ENCODE results near the gene ACTG1. TPM values are rescaled to one million over a fixed set of nuclear protein-coding genes. Genes with fewer than 3 reads are reported as not detected.

Gene ACTG1
- polyA plus RNA-seq, 1 of the 3 experiments (the other 2 are of a cell fraction): 7,871 TPM

DNA sequence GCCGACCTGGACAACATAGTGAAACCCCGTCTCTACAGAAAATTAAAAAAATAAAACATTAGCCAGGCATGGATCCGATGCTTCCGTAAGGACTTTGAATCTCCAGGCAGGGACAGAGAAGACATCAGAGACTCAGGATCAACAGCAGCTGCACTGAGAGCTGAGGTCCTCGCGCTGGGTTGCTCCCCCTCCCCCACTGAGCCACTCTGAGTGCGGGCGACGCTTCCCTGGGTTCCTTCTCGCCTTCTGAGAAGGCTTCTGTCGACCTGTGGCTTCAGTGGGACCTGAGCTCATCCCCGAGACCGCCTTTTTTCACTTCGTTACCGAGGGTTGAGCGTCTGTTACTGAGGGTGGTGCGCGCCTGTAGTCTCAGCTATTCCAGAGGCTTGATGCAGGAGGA, 20.4 kb downstream of the ACTG1 start:
- Histone ChIP-seq H3K4me3 (ENCODE audit: low read depth in 2 of 2, low read length in 1 of 2) (no peak overlapping the region), H3K9me3 (no peaks in the 10 kb centered on the region), H3K79me2 (ENCODE audit: insufficient read depth) (no peaks in the 10 kb centered on the region), H2AFZ (ENCODE audit: low read depth) (no peak overlapping the region), H4K20me1 (ENCODE audit: insufficient read depth) (no peaks in the 10 kb centered on the region), H3F3A (replicated peaks; ENCODE audit: insufficient read depth) (peaks cover 3% of the 10 kb centered on the region), H3K4me2 (no peak overlapping the region), H3K4me1 (ENCODE audit: control insufficient read depth in 1 of 2, insufficient read depth in 2 of 2, low read depth in 1 of 2, low read length in 1 of 2) (peaks cover 6 to 15% of the 10 kb centered on the region in 2 experiments; a peak in 2 of 4 replicates), H3K27ac (ENCODE audit: low read depth in 2 of 2, low read length in 1 of 2) (no peak overlapping the region), H3K9ac (no peak overlapping the region), H3K27me3 (ENCODE audit: insufficient read depth) (no peaks in the 10 kb centered on the region), H3K36me3 (replicated peaks in 1 of 2; ENCODE audit: control insufficient read depth in 1 of 2, insufficient read depth in 2 of 2, low read length in 1 of 2) (no peaks in the 10 kb centered on the region), H3K9me2 (no peaks in the 10 kb centered on the region)
- 87% methylated on average over 18 of the region's 18 CpGs for WGBS (ENCODE audit: low lambda C conversion rate)
- no peak for TF ChIP-seq ZBTB33 (IDR thresholded peaks at IDR 0.05; ENCODE audit: borderline replicate concordance, low read depth)
- TF ChIP-seq SIN3A (IDR thresholded peaks at IDR 0.05; ENCODE audit: borderline replicate concordance, low read depth, low read length): no peak
- no peak for TF ChIP-seq POLR2AphosphoS5 (IDR thresholded peaks at IDR 0.05; ENCODE audit: low read depth, low read length)
- no peak for TF ChIP-seq ELF1 (IDR thresholded peaks at IDR 0.05)
- TF ChIP-seq YY1 (IDR thresholded peaks at IDR 0.05; ENCODE audit: low read depth): no peak
- no peak for DNase-seq
- POLR2A ChIA-PET: interaction anchor here (1.5 kb wide), 1 partner anchor 16 kb away, joined by 3 read pairs; no protein-coding TSS in a partner anchor
- CTCF ChIA-PET: interaction anchor here (0.6 to 2.5 kb wide), 7 partner anchors 9 to 240 kb away, joined by 3 to 9 read pairs (median 4); no protein-coding TSS in a partner anchor

- DNase-seq: no peak
- Histone ChIP-seq H3K36me3 (replicated peaks in 1 of 2; ENCODE audit: control insufficient read depth in 1 of 2, insufficient read depth in 2 of 2, low read length in 1 of 2) (no peaks in the 10 kb centered on the region), H4K20me1 (ENCODE audit: insufficient read depth) (no peaks in the 10 kb centered on the region), H3K79me2 (ENCODE audit: insufficient read depth) (no peaks in the 10 kb centered on the region), H3F3A (replicated peaks; ENCODE audit: insufficient read depth) (peaks cover 5% of the 10 kb centered on the region), H2AFZ (ENCODE audit: low read depth) (no peak overlapping the region), H3K9me2 (no peaks in the 10 kb centered on the region), H3K9ac (no peak overlapping the region), H3K4me1 (ENCODE audit: control insufficient read depth in 1 of 2, insufficient read depth in 2 of 2, low read depth in 1 of 2, low read length in 1 of 2) (peaks cover 6 to 15% of the 10 kb centered on the region in 2 experiments; a peak in 2 of 4 replicates), H3K27ac (ENCODE audit: low read depth in 2 of 2, low read length in 1 of 2) (no peak overlapping the region), H3K4me3 (ENCODE audit: low read depth in 2 of 2, low read length in 1 of 2) (no peak overlapping the region), H3K4me2 (no peak overlapping the region), H3K9me3 (no peaks in the 10 kb centered on the region), H3K27me3 (ENCODE audit: insufficient read depth) (no peaks in the 10 kb centered on the region)
- TF ChIP-seq ELF1 (IDR thresholded peaks at IDR 0.05): no peak
- WGBS (ENCODE audit: low lambda C conversion rate): 56% methylated on average over 5 of the region's 5 CpGs
- CTCF ChIA-PET: interaction anchor here (0.6 to 2.5 kb wide), 7 partner anchors 8 to 239 kb away, joined by 3 to 9 read pairs (median 4); no protein-coding TSS in a partner anchor
- POLR2A ChIA-PET: interaction anchor here (1.5 kb wide), 1 partner anchor 16 kb away, joined by 3 read pairs; no protein-coding TSS in a partner anchor
These were observed 20.8 kb downstream of the ACTG1 start for GRCh38 chr17:81491761-81492160.

DNA sequence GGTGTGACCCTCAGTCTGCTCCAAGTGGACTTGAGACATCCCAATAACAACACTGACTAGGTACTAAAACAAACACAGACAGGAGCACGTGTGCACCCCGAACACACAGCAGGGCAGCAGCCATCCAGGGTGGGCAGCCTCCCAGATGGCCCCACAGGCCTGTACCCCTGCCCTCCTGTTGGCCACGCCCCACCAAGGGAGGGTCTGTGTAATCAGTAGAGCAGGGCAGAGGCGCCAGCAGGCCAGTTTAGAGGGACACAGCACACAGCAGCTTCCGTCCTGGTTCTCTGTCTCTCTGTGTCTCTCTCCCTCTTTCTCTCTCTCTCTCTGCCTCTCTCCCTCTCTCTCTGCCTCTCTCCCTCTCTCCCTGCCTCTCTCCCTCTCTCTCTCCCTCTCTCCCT, 21.4 kb downstream of the ACTG1 start:
- H3K9me2 ChIP-seq: no peaks in the 10 kb centered on the region
- H3K36me3 ChIP-seq (replicated peaks in 1 of 2; ENCODE audit: control insufficient read depth in 1 of 2, insufficient read depth in 2 of 2, low read length in 1 of 2): no peaks in the 10 kb centered on the region
- H3K4me2 ChIP-seq: no peak overlapping the region
- no peak overlapping the region for H3K9ac ChIP-seq
- ChIA-PET POLR2A (interaction anchor here (1.5 kb wide), 1 partner anchor 17 kb away, joined by 3 read pairs; no protein-coding TSS in a partner anchor), CTCF (interaction anchor here (0.7 to 3.3 kb wide), 6 partner anchors 11 to 238 kb away, joined by 3 to 10 read pairs (median 6); no protein-coding TSS in a partner anchor)
- H3K9me3 ChIP-seq: no peaks in the 10 kb centered on the region
- H3F3A ChIP-seq (replicated peaks; ENCODE audit: insufficient read depth): peaks cover 11% of the 10 kb centered on the region
- H3K4me3 ChIP-seq (ENCODE audit: low read depth in 2 of 2, low read length in 1 of 2): no peak overlapping the region
- H2AFZ ChIP-seq (ENCODE audit: low read depth): no peak overlapping the region
- no peaks in the 10 kb centered on the region for H4K20me1 ChIP-seq (ENCODE audit: insufficient read depth)
- DNase-seq: no peak
- no peaks in the 10 kb centered on the region for H3K27me3 ChIP-seq (ENCODE audit: insufficient read depth)
- 54% methylated on average over 5 of the region's 5 CpGs for WGBS (ENCODE audit: low lambda C conversion rate)
- H3K4me1 ChIP-seq (ENCODE audit: control insufficient read depth in 1 of 2, insufficient read depth in 2 of 2, low read depth in 1 of 2, low read length in 1 of 2): peaks cover 6 to 15% of the 10 kb centered on the region in 2 experiments; a peak in 2 of 4 replicates
- H3K79me2 ChIP-seq (ENCODE audit: insufficient read depth): no peaks in the 10 kb centered on the region
- no peak overlapping the region for H3K27ac ChIP-seq (ENCODE audit: low read depth in 2 of 2, low read length in 1 of 2)
- no peak for TF ChIP-seq SIN3A (IDR thresholded peaks at IDR 0.05; ENCODE audit: borderline replicate concordance, low read depth, low read length)
- no peak for TF ChIP-seq RAD21 (IDR thresholded peaks at IDR 0.05; ENCODE audit: low read length)
- TF ChIP-seq, protein P1, sequence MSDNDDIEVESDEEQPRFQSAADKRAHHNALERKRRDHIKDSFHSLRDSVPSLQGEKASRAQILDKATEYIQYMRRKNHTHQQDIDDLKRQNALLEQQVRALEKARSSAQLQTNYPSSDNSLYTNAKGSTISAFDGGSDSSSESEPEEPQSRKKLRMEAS (IDR thresholded peaks at IDR 0.05; ENCODE audit: low read depth): no peak
- no peak for TF ChIP-seq GATA2 (CRISPR knock-in tag; IDR thresholded peaks at IDR 0.05)
- TF ChIP-seq YY1 (IDR thresholded peaks at IDR 0.05; ENCODE audit: low read depth): no peak
- TF ChIP-seq RXRA (IDR thresholded peaks at IDR 0.05; ENCODE audit: borderline replicate concordance, low read depth): no peak
- TF ChIP-seq EP300 (IDR thresholded peaks at IDR 0.05; ENCODE audit: borderline replicate concordance in 1 of 2, low read depth in 1 of 2, low read length in 1 of 2): no peak
- no peak for TF ChIP-seq MXI1 (IDR thresholded peaks at IDR 0.05; ENCODE audit: low read depth, low read length)
- TF ChIP-seq ELF1 (IDR thresholded peaks at IDR 0.05): no peak
- no peak for TF ChIP-seq POLR2AphosphoS5 (IDR thresholded peaks at IDR 0.05; ENCODE audit: low read depth, low read length)
- no peak for TF ChIP-seq RFX5 (IDR thresholded peaks at IDR 0.05; ENCODE audit: low read length)
- TF ChIP-seq JUND (IDR thresholded peaks at IDR 0.05): no peak
- no peak for TF ChIP-seq USF2 (IDR thresholded peaks at IDR 0.05; ENCODE audit: borderline replicate concordance, low read depth, low read length)
- TF ChIP-seq TCF12 (IDR thresholded peaks at IDR 0.05): no peak
- TF ChIP-seq ZBTB33 (IDR thresholded peaks at IDR 0.05; ENCODE audit: borderline replicate concordance, low read depth): no peak
- no peak for TF ChIP-seq CHD2 (IDR thresholded peaks at IDR 0.05; ENCODE audit: low read length, partially characterized antibody)

All from SK-N-SH (cell line).